G401.6 (cell line): ENCODE results near the gene HOXD13.

ENCODE experiments used
- FAIRE-seq: peaks from 2 replicates; lab custom pipeline; 2012; peaks lifted over from hg19 to GRCh38; lab: Jason Lieb, UNC

Gene HOXD13

GRCh38 chr2:176132205-176133171 lies 40.0 kb downstream of the HOXD13 start:
- no peak for FAIRE-seq

GRCh38 chr2:176133389-176133788 lies 40.9 kb downstream of the HOXD13 start:
- no peak for FAIRE-seq

- FAIRE-seq = no peak
Observed at GRCh38 chr2:176134035-176134434, 41.5 kb downstream of the HOXD13 start.

GRCh38 chr2:176135035-176135440 lies 42.5 kb downstream of the HOXD13 start:
- no peak for FAIRE-seq

- no peak for FAIRE-seq
Observed at GRCh38 chr2:176136374-176137251, 44.1 kb downstream of the HOXD13 start.

GRCh38 chr2:176137252-176137580 lies 44.7 kb downstream of the HOXD13 start:
- no peak for FAIRE-seq

- no peak for FAIRE-seq
Observed at GRCh38 chr2:176137906-176138305, 45.4 kb downstream of the HOXD13 start.

GRCh38 chr2:176138526-176138922 lies 46.0 kb downstream of the HOXD13 start:
- no peak for FAIRE-seq

- no peak for FAIRE-seq
Observed at GRCh38 chr2:176138923-176139660, 46.6 kb downstream of the HOXD13 start.

GRCh38 chr2:176139661-176140512 lies 47.4 kb downstream of the HOXD13 start:
- no peak for FAIRE-seq

- no peak for FAIRE-seq
Observed at GRCh38 chr2:176140513-176141317, 48.2 kb downstream of the HOXD13 start.

GRCh38 chr2:176142281-176142680 lies 49.8 kb downstream of the HOXD13 start:
- FAIRE-seq = no peak
